Neutrophil (primary cell): ENCODE data around the gene KIR3DL2.
"Not testable (repeated sequence)": the region's sequence is repeated elsewhere in the genome, so short reads cannot be mapped to it uniquely, and the experiment has no call there.

ENCODE experiments used
- H3K27ac ChIP-seq: fragments of 200-600 bp; sonication (generic); 2 replicates; pipeline ENCODE4 v1.5.1; 2016; ENCODE audit warnings: mild to moderate bottlenecking, moderate library complexity
- H3K27me3 ChIP-seq: fragments of 200-600 bp; sonication (generic); 2 replicates; pipeline ENCODE4 v1.6.0; 2016; ENCODE audit warnings: mild to moderate bottlenecking
- H3K36me3 ChIP-seq: fragments of 200-600 bp; sonication (generic); 2 replicates; pipeline ENCODE4 v1.5.1; 2017
- H3K4me1 ChIP-seq, 2 experiments: fragments of 200-600 bp in 1 of 2; sonication (generic) in 1 of 2; 1 replicate in 1 of 2; 2 replicates in 1 of 2; pipeline versions ENCODE4 v1.5.1 to v1.6.1; 2013 to 2016; ENCODE audit warnings: low read depth in 1 of 2, low read length in 1 of 2, mild to moderate bottlenecking in 1 of 2, moderate library complexity in 1 of 2; ENCODE audit not compliant: control insufficient read depth in 1 of 2, insufficient read depth in 1 of 2
- H3K4me3 ChIP-seq, 2 experiments: fragments of 200-600 bp in 1 of 2; sonication (generic) in 1 of 2; 1 replicate in 1 of 2; 2 replicates in 1 of 2; pipeline ENCODE4 v1.5.1; 2013 to 2016; ENCODE audit warnings: low read depth in 1 of 2, low read length in 1 of 2, mild to moderate bottlenecking in 1 of 2, moderate library complexity in 1 of 2
- H3K9me3 ChIP-seq: fragments of 200-600 bp; sonication (generic); 2 replicates; pipeline ENCODE4 v1.5.1; 2016
- TF ChIP-seq, protein P1 (sequence below): fragments of 200-600 bp; sonication (generic); IDR thresholded peaks from 2 replicates; pipeline ENCODE4 v1.5.1; 2016; ENCODE audit warnings: antibody characterized with exemption

KIR3DL2 gene

DNA sequence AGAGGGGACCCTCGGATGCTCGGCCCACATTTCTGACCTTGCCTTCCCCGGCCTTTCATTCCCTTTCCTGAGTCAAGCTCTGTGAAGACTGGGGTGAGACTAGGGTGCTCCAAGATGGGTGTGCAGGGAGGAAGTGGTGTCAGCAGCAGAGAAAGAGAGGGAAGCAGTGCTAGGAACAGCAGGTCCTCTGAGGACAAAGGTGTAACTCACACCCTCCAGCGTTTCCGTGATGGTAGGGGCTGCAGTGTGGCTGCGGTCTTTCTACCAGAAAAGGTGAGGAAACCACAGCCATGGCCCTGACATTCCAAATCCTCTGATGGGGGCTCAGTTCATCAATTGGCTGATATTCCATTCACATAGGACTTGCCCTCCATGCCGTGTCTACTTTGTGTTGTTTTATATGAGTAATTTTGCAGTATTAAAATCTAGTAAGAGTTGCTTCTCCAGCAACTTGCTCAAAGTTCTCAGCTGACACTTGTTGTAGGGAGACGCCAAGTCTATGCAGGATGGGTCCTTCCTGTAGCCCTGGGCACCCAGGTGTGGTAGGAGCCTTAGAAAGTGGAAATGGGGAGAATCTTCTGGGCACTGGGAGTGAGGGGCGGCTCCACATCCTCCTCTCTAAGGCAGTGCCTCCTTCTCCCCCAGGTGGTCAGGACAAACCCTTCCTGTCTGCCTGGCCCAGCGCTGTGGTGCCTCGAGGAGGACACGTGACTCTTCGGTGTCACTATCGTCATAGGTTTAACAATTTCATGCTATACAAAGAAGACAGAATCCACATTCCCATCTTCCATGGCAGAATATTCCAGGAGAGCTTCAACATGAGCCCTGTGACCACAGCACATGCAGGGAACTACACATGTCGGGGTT lies 32.3 kb upstream of the KIR3DL2 start:
- no peaks in the 10 kb centered on the region for H3K36me3 ChIP-seq
- H3K4me1 ChIP-seq: peaks cover 9% of the 10 kb centered on the region in 2 experiments
- no peaks in the 10 kb centered on the region for H3K27me3 ChIP-seq
- no peaks in the 10 kb centered on the region for H3K9me3 ChIP-seq
- H3K27ac ChIP-seq: no peak overlapping the region
- H3K4me3 ChIP-seq: no peak overlapping the region
- TF ChIP-seq, protein P1, sequence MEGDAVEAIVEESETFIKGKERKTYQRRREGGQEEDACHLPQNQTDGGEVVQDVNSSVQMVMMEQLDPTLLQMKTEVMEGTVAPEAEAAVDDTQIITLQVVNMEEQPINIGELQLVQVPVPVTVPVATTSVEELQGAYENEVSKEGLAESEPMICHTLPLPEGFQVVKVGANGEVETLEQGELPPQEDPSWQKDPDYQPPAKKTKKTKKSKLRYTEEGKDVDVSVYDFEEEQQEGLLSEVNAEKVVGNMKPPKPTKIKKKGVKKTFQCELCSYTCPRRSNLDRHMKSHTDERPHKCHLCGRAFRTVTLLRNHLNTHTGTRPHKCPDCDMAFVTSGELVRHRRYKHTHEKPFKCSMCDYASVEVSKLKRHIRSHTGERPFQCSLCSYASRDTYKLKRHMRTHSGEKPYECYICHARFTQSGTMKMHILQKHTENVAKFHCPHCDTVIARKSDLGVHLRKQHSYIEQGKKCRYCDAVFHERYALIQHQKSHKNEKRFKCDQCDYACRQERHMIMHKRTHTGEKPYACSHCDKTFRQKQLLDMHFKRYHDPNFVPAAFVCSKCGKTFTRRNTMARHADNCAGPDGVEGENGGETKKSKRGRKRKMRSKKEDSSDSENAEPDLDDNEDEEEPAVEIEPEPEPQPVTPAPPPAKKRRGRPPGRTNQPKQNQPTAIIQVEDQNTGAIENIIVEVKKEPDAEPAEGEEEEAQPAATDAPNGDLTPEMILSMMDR: no peak

- H3K27ac ChIP-seq: peak overlapping the region; percentile 80
- not testable (repeated sequence) for H3K36me3 ChIP-seq, H3K4me3 ChIP-seq, H3K9me3 ChIP-seq, H3K27me3 ChIP-seq
- H3K4me1 ChIP-seq: peaks cover 23 to 25% of the 10 kb centered on the region in 2 experiments
Observed at GRCh38 chr19:54824416-54824815, 25.8 kb upstream of the KIR3DL2 start.

DNA sequence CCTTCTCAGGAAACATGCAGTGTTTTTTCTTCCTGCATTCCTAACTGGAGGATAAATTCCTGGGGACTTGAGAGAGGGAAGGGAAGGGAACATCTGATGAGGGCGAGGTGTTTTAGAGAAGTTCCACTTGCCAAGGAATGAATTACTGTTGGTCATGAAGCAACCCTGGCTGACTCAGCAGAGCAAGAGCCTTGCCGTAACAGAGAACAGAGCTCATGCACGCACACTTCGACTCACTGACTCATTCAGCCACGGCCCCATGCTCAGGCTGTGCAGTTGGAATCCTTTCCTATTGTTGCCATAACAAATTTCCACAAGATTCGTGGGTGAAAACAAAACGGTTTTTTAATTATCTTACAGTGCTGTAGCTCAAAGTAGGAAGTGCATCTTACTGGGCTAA lies 24.9 kb upstream of the KIR3DL2 start:
- H3K36me3 ChIP-seq, H3K27me3 ChIP-seq, H3K9me3 ChIP-seq: not testable (repeated sequence)
- Histone ChIP-seq H3K27ac (peak overlapping the region; percentile 80), H3K4me1 (peaks cover 23 to 24% of the 10 kb centered on the region in 2 experiments), H3K4me3 (peak overlapping the region in 1 of 2 experiments; percentile 24)

DNA sequence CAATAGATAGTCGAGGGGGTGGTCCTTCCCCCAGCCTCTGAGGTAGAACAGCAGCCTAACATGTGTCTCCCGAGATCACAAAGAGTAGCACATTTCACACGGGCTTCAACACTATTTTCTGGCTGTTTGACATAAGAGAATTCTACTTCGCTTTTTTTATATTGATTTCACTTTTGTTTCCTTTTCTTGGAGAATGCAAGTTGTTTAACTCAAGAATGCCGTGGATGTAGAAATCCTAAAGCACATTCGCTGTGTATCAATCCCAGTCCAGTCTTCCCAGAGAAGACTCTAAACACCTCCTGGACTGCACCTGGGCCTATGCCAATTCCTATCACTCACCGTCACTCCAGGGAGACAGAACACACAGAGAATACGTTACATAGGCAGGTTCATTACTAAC lies 22.2 kb upstream of the KIR3DL2 start:
- not testable (repeated sequence) for H3K4me3 ChIP-seq, H3K36me3 ChIP-seq, H3K27me3 ChIP-seq, H3K9me3 ChIP-seq, H3K27ac ChIP-seq
- H3K4me1 ChIP-seq: peaks cover 23 to 24% of the 10 kb centered on the region in 2 experiments

DNA sequence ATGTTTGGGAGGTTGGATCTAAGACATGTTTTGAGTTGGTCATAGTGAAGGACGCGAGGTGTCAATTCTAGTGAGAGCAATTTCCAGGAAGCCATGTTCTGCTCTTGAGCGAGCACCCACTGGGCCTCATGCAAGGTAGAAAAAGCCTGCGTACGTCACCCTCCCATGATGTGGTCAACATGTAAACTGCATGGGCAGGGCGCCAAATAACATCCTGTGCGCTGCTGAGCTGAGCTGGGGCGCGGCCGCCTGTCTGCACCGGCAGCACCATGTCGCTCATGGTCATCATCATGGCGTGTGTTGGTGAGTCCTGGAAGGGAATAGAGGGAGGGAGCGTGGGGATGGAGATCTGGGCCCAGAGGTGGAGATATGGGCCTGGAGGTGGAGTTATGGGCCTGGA lies 17.7 kb upstream of the KIR3DL2 start, which contains the start of gene KIR2DS4:
Gene KIR2DS4, plus strand, starts transcription at position 181 of the 400 bp plus-strand sequence.
- not testable (repeated sequence) for H3K4me3 ChIP-seq, H3K27ac ChIP-seq, H3K27me3 ChIP-seq, H3K36me3 ChIP-seq, H3K9me3 ChIP-seq
- H3K4me1 ChIP-seq: peaks cover 7 to 13% of the 10 kb centered on the region in 2 experiments

DNA sequence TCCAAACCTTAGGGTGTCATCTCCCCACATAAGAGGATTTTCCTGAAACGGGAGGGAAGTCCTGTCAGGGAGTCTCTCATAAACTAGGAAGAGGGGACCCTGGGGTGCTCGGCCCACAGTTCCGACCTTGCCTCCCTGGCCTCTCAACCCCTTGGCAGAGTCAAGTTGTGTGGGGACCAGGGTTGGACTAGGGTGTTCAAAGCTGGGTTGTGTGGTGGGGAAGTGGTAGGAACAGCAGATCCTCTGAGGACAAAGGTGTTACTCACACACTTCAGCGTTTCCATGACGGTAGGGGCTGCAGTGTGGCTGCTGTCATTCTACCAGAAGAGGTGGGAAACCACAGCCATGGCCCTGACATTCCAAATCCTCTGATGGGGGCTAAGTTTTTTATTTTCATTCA lies 15.1 kb upstream of the KIR3DL2 start:
- not testable (repeated sequence) for H3K27me3 ChIP-seq, H3K36me3 ChIP-seq, H3K27ac ChIP-seq, H3K4me3 ChIP-seq, H3K9me3 ChIP-seq
- H3K4me1 ChIP-seq: peaks cover 15 to 23% of the 10 kb centered on the region in 2 experiments

GRCh38 chr19:54837522-54837921 lies 12.7 kb upstream of the KIR3DL2 start:
- H3K9me3 ChIP-seq, H3K36me3 ChIP-seq, H3K27me3 ChIP-seq: not testable (repeated sequence)
- Histone ChIP-seq H3K4me1 (peaks cover 15 to 23% of the 10 kb centered on the region in 2 experiments), H3K4me3 (peak overlapping the region in 1 of 2 experiments; percentile 25), H3K27ac (peak overlapping the region; percentile 83)

DNA sequence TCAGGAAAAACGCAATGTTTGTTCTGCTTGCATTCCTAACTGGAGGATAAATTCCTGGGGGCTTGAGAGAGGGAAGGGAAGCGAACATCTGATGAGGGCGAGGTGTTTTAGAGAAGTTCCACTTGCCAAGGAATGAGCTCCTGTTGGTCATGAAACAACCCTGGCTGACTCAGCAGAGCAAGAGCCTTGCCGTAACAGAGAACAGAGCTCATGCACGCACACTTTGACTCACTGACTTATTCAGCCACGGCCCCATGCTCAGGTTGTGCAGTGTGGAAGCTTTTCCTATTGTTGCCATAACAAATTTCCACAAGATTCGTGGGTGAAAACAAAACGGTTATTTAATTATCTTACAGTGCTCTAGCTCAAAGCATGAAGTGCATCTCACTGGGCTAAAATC lies 7.1 kb upstream of the KIR3DL2 start:
- H3K27ac ChIP-seq, H3K27me3 ChIP-seq, H3K36me3 ChIP-seq, H3K9me3 ChIP-seq, H3K4me1 ChIP-seq, H3K4me3 ChIP-seq: not testable (repeated sequence)

GRCh38 chr19:54850930-54851329 lies 687 bp downstream of the KIR3DL2 start:
- TF ChIP-seq, protein P1: no peak

More at GRCh38 chr19:54850930-54851329, 687 bp downstream of the KIR3DL2 start:
- H3K36me3 ChIP-seq: no peaks in the 10 kb centered on the region
- H3K27me3 ChIP-seq: no peaks in the 10 kb centered on the region
- H3K4me1 ChIP-seq: peaks cover 14 to 26% of the 10 kb centered on the region in 2 experiments
- no peak overlapping the region for H3K4me3 ChIP-seq
- peak overlapping the region; percentile 59 for H3K27ac ChIP-seq
- H3K9me3 ChIP-seq: no peaks in the 10 kb centered on the region
